GM23338 (cell line): ENCODE data around the gene PANK4. TPM values are rescaled to one million over a fixed set of nuclear protein-coding genes. Genes with fewer than 3 reads are reported as not detected.

Experiments used
- ATAC-seq: fragments of 200-7000 bp; cut with Tn5 transposase; 3 replicates; pipeline ENCODE4 v1.9.1; 2020
- DNase-seq: peaks from one replicate; pipeline ENCODE4 v3.0.0-alpha.2; 2015; ENCODE audit warnings: low spot score
- H2AFZ ChIP-seq: fragments of 200-600 bp; sonication (generic); 2 replicates; pipeline ENCODE4 v1.8.0; 2016; ENCODE audit warnings: antibody characterized with exemption, mild to moderate bottlenecking, moderate library complexity
- H3F3A ChIP-seq: fragments of 200-600 bp; sonication (generic); replicated peaks from 2 replicates; pipeline ENCODE4 v1.8.0; 2017; ENCODE audit warnings: antibody characterized with exemption, mixed run types, low read depth
- H3K27ac ChIP-seq: fragments of 200-600 bp; sonication (generic); 2 replicates; pipeline ENCODE4 v1.6.1; 2016; ENCODE audit warnings: low read depth
- H3K27me3 ChIP-seq: fragments of 200-600 bp; sonication (generic); 2 replicates; pipeline ENCODE4 v1.8.0; 2016; ENCODE audit warnings: mild to moderate bottlenecking, mixed run types, moderate library complexity; ENCODE audit not compliant: insufficient read depth
- H3K36me3 ChIP-seq: fragments of 200-600 bp; sonication (generic); 2 replicates; pipeline ENCODE4 v1.8.0; 2016; ENCODE audit warnings: mild to moderate bottlenecking; ENCODE audit not compliant: insufficient read depth
- H3K4me1 ChIP-seq: fragments of 200-600 bp; sonication (generic); 2 replicates; pipeline ENCODE4 v1.8.0; 2016; ENCODE audit warnings: mild to moderate bottlenecking, moderate library complexity; ENCODE audit not compliant: insufficient read depth
- H3K4me2 ChIP-seq: fragments of 200-600 bp; sonication (generic); 2 replicates; pipeline ENCODE4 v1.7.1; 2017; ENCODE audit warnings: mixed run types
- H3K4me3 ChIP-seq: fragments of 200-600 bp; sonication (generic); 2 replicates; pipeline ENCODE4 v1.6.1; 2016; ENCODE audit warnings: mixed run types
- H3K79me2 ChIP-seq: fragments of 200-600 bp; sonication (generic); replicated peaks from 2 replicates; pipeline ENCODE4 v1.8.0; 2017; ENCODE audit warnings: mild to moderate bottlenecking; ENCODE audit not compliant: insufficient read depth
- H3K9me2 ChIP-seq: fragments of 200-600 bp; sonication (generic); 2 replicates; pipeline ENCODE4 v1.8.0; 2017; ENCODE audit not compliant: insufficient read depth
- H4K20me1 ChIP-seq: fragments of 200-600 bp; sonication (generic); replicated peaks from 2 replicates; pipeline ENCODE4 v1.8.0; 2017; ENCODE audit warnings: mild to moderate bottlenecking; ENCODE audit not compliant: insufficient read depth
- H3K27ac Mint-ChIP-seq: 2 replicates; pipeline ENCODE4 v1.8.0; 2020; ENCODE audit warnings: inconsistent platforms, mild to moderate bottlenecking, moderate library complexity, mixed read lengths
- H3K27me3 Mint-ChIP-seq: 3 replicates; pipeline ENCODE4 v1.8.0; 2022; ENCODE audit warnings: low read depth, mild to moderate bottlenecking, moderate library complexity, mixed read lengths, inconsistent platforms; ENCODE audit not compliant: insufficient read depth, poor library complexity
- H3K36me3 Mint-ChIP-seq: 3 replicates; pipeline ENCODE4 v1.8.0; 2021; ENCODE audit warnings: low read depth, mild to moderate bottlenecking, inconsistent platforms, moderate library complexity, mixed read lengths
- H3K4me1 Mint-ChIP-seq: 3 replicates; pipeline ENCODE4 v1.8.0; 2020; ENCODE audit warnings: mild to moderate bottlenecking, inconsistent platforms, mixed read lengths
- H3K4me3 Mint-ChIP-seq: 3 replicates; pipeline ENCODE4 v1.8.0; 2021; ENCODE audit warnings: moderate library complexity, mild to moderate bottlenecking, inconsistent platforms, mixed read lengths
- H3K9me3 Mint-ChIP-seq: 3 replicates; pipeline ENCODE4 v1.8.0; 2020; ENCODE audit warnings: moderate library complexity, mild to moderate bottlenecking, inconsistent platforms, mixed read lengths
- CREB1 ChIP-seq: fragments of 250-450 bp; sonication (Bioruptor Pico); IDR thresholded peaks from 2 replicates; pipeline ENCODE4 v1.5.0; 2020; ENCODE audit warnings: low read depth, mild to moderate bottlenecking, moderate library complexity
- EZH2 ChIP-seq: fragments of 200-600 bp; sonication (generic); IDR thresholded peaks from one replicate; pipeline ENCODE4 v1.8.0; 2017; ENCODE audit warnings: antibody characterized with exemption, mild to moderate bottlenecking, low read depth; ENCODE audit not compliant: unreplicated experiment
- EZH2phosphoT487 ChIP-seq: fragments of 200-600 bp; sonication (generic); IDR thresholded peaks from one replicate; pipeline ENCODE4 v1.8.1; 2018; ENCODE audit warnings: antibody characterized with exemption; ENCODE audit not compliant: unreplicated experiment
- JUNB ChIP-seq: IDR thresholded peaks from one replicate; pipeline ENCODE4 v1.6.1; 2016; ENCODE audit warnings: antibody characterized with exemption; ENCODE audit not compliant: unreplicated experiment
- NANOG ChIP-seq: IDR thresholded peaks from 2 replicates; pipeline ENCODE4 v1.6.1; 2016; ENCODE audit warnings: antibody characterized with exemption, borderline replicate concordance
- POLR2AphosphoS5 ChIP-seq: IDR thresholded peaks from 2 replicates; pipeline ENCODE4 v1.6.1; 2016; ENCODE audit warnings: antibody characterized with exemption, low read depth
- REST ChIP-seq: IDR thresholded peaks from one replicate; pipeline ENCODE4 v1.6.1; 2018; ENCODE audit warnings: antibody characterized with exemption; ENCODE audit not compliant: unreplicated experiment
- ZNF114 ChIP-seq: fragments of 250-450 bp; sonication (Bioruptor Pico); IDR thresholded peaks from 2 replicates; pipeline ENCODE4 v1.5.0; 2020; ENCODE audit warnings: mild to moderate bottlenecking, moderate library complexity
- ZNF331 ChIP-seq: fragments of 250-450 bp; sonication (Bioruptor Pico); IDR thresholded peaks from 2 replicates; pipeline ENCODE4 v1.5.0; 2020; ENCODE audit warnings: low read depth, mild to moderate bottlenecking, moderate library complexity
- long read RNA-seq: library from polyadenylated mRNA; unstranded; transcript quantifications from one replicate; pipeline ENCODE4 v2.0.0, GENCODE V29; 2020; ENCODE audit not compliant: unreplicated experiment
- polyA plus RNA-seq: library from polyadenylated mRNA; unstranded; fragments of >200 nt; fragmentation: Nextera tagmentation; extraction: Ambion mirVana; gene quantifications from 2 replicates; pipeline ENCODE4 v1.2.1, GENCODE V29; 2016
- total RNA-seq: library from RNA; depleted of rRNA; stranded (reverse); fragments of >200 nt; shearing (Covaris generic); gene quantifications from 2 replicates; pipeline ENCODE4 v1.2.3, GENCODE V29; 2014; rRNA removed
- TF ChIP-seq, protein P1 (sequence below), 2 experiments: fragments of 200-600 bp in 1 of 2; sonication (generic) in 1 of 2; conservative IDR thresholded peaks; 2 replicates each; pipeline versions ENCODE4 v1.5.1 to v1.6.1; 2016 to 2017; ENCODE audit warnings: antibody characterized with exemption in 2 of 2, low read depth in 2 of 2, mild to moderate bottlenecking in 2 of 2, moderate library complexity in 1 of 2
- TF ChIP-seq, protein P2 (sequence below): fragments of 250-450 bp; sonication (Bioruptor Pico); IDR thresholded peaks from 2 replicates; pipeline ENCODE4 v1.5.0; 2020; ENCODE audit warnings: mild to moderate bottlenecking, moderate library complexity
- TF ChIP-seq, protein P3 (sequence below): IDR thresholded peaks from 2 replicates; pipeline ENCODE4 v1.6.1; 2016; ENCODE audit warnings: antibody characterized with exemption

PANK4 gene
- total RNA-seq (31.2 and 43.7 TPM in 2 replicates), polyA plus RNA-seq (25.4 and 25.8 TPM in 2 replicates)
- long read RNA-seq, partial matches to known transcripts: 0 of 3 reads
- long read RNA-seq, other reads (novel, unspliced or antisense): 0 of 3 reads

DNA sequence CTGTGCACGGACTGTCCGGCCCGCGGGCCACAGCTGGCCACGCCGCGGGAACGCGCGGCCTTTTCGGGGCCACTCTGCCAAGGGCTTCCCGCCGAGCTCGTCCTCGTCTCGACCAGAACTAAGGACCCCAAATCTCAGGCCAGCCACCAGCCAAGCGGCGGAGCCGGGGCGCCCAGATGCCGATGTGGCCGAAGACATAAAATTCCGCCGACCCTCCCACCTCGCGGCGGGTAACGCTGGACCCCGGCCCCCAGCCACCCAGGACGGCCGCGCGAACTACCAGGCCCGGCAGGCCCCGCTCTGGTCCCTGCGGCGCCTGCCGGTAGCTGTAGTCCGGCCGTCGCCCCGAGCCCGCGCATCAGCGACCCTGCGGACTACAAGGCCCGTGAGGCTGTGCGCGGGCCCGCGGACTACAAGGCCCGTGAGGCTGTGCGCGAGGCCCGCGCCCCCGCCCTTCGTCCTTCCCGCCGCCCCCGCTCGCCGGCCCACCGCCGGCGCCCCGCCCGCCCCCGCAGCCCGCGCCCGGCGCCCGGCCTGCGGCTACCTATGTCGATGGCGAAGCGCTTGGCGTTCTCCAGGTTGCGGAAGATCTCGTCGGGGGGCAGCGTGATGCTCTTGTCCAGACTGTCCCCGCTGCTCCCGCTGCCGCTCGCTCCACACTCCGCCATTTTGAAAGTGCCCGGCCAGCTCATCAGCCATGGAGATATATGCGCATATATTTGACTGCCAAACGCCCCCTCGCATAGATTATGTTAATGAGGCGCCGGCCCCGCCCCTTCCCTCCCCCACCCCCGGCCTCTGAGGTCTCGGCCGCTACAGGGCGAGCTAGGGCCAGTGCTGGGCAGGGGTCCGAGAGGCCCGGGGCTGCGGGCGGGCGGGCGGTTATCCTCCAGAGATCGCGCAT, at the start of gene PANK4:
TSS of gene PANK4 (minus strand) at position 677 of the 904 bp plus-strand sequence. CDS start at position 668, 9 bp downstream.
- Histone ChIP-seq H3K4me2 (peak within 1 kb of the TSS; percentile 93), H3K36me3 (0 out of 2 replicates have a peak, but pooled peaks cover under 1% of the 10 kb centered on the region), H3K4me1 (peaks cover 19% of the 10 kb centered on the region), H3F3A (no peaks in the 10 kb centered on the region), H4K20me1 (peaks cover 30% of the 10 kb centered on the region), H3K9me2 (no peaks in the 10 kb centered on the region), H3K79me2 (peaks cover 46% of the 10 kb centered on the region), H2AFZ (0 out of 2 replicates have a peak within 1 kb of the TSS, but pooled peaks have one; percentile 28), H3K27me3 (peaks cover 44% of the 10 kb centered on the region), H3K27ac (no peak within 1 kb of the TSS), H3K4me3 (peak within 1 kb of the TSS; percentile 92)
- peak; percentile 97 for DNase-seq
- no peaks in the 10 kb centered on the region for H3K9me3 Mint-ChIP-seq
- peak; percentile 69 for ATAC-seq
- H3K4me3 Mint-ChIP-seq: peak within 1 kb of the TSS; percentile 91
- H3K27ac Mint-ChIP-seq: peak within 1 kb of the TSS; percentile 95
- H3K36me3 Mint-ChIP-seq: peaks cover 6% of the 10 kb centered on the region
- H3K4me1 Mint-ChIP-seq: peaks cover 35% of the 10 kb centered on the region
- peaks cover 43% of the 10 kb centered on the region for H3K27me3 Mint-ChIP-seq
- no peak for TF ChIP-seq REST
- TF ChIP-seq NANOG: no peak
- TF ChIP-seq, protein P1, sequence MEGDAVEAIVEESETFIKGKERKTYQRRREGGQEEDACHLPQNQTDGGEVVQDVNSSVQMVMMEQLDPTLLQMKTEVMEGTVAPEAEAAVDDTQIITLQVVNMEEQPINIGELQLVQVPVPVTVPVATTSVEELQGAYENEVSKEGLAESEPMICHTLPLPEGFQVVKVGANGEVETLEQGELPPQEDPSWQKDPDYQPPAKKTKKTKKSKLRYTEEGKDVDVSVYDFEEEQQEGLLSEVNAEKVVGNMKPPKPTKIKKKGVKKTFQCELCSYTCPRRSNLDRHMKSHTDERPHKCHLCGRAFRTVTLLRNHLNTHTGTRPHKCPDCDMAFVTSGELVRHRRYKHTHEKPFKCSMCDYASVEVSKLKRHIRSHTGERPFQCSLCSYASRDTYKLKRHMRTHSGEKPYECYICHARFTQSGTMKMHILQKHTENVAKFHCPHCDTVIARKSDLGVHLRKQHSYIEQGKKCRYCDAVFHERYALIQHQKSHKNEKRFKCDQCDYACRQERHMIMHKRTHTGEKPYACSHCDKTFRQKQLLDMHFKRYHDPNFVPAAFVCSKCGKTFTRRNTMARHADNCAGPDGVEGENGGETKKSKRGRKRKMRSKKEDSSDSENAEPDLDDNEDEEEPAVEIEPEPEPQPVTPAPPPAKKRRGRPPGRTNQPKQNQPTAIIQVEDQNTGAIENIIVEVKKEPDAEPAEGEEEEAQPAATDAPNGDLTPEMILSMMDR (conservative IDR thresholded peaks at IDR 0.05; ENCODE audit: low read depth in 2 of 2): no peak
- TF ChIP-seq CREB1 (CRISPR knock-in tag): peak; percentile 74
- TF ChIP-seq, protein P2, sequence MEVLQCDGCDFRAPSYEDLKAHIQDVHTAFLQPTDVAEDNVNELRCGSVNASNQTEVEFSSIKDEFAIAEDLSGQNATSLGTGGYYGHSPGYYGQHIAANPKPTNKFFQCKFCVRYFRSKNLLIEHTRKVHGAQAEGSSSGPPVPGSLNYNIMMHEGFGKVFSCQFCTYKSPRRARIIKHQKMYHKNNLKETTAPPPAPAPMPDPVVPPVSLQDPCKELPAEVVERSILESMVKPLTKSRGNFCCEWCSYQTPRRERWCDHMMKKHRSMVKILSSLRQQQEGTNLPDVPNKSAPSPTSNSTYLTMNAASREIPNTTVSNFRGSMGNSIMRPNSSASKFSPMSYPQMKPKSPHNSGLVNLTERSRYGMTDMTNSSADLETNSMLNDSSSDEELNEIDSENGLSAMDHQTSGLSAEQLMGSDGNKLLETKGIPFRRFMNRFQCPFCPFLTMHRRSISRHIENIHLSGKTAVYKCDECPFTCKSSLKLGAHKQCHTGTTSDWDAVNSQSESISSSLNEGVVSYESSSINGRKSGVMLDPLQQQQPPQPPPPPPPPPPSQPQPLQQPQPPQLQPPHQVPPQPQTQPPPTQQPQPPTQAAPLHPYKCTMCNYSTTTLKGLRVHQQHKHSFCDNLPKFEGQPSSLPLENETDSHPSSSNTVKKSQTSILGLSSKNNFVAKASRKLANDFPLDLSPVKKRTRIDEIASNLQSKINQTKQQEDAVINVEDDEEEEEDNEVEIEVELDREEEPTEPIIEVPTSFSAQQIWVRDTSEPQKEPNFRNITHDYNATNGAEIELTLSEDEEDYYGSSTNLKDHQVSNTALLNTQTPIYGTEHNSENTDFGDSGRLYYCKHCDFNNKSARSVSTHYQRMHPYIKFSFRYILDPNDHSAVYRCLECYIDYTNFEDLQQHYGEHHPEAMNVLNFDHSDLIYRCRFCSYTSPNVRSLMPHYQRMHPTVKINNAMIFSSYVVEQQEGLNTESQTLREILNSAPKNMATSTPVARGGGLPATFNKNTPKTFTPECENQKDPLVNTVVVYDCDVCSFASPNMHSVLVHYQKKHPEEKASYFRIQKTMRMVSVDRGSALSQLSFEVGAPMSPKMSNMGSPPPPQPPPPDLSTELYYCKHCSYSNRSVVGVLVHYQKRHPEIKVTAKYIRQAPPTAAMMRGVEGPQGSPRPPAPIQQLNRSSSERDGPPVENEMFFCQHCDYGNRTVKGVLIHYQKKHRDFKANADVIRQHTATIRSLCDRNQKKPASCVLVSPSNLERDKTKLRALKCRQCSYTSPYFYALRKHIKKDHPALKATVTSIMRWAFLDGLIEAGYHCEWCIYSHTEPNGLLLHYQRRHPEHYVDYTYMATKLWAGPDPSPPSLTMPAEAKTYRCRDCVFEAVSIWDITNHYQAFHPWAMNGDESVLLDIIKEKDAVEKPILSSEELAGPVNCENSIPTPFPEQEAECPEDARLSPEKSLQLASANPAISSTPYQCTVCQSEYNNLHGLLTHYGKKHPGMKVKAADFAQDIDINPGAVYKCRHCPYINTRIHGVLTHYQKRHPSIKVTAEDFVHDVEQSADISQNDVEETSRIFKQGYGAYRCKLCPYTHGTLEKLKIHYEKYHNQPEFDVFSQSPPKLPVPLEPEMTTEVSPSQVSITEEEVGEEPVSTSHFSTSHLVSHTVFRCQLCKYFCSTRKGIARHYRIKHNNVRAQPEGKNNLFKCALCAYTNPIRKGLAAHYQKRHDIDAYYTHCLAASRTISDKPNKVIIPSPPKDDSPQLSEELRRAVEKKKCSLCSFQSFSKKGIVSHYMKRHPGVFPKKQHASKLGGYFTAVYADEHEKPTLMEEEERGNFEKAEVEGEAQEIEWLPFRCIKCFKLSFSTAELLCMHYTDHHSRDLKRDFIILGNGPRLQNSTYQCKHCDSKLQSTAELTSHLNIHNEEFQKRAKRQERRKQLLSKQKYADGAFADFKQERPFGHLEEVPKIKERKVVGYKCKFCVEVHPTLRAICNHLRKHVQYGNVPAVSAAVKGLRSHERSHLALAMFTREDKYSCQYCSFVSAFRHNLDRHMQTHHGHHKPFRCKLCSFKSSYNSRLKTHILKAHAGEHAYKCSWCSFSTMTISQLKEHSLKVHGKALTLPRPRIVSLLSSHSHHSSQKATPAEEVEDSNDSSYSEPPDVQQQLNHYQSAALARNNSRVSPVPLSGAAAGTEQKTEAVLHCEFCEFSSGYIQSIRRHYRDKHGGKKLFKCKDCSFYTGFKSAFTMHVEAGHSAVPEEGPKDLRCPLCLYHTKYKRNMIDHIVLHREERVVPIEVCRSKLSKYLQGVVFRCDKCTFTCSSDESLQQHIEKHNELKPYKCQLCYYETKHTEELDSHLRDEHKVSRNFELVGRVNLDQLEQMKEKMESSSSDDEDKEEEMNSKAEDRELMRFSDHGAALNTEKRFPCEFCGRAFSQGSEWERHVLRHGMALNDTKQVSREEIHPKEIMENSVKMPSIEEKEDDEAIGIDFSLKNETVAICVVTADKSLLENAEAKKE: no peak
- no peak for TF ChIP-seq EZH2phosphoT487
- no peak for TF ChIP-seq ZNF331
- no peak for TF ChIP-seq JUNB
- TF ChIP-seq EZH2: no peak
- TF ChIP-seq ZNF114 (CRISPR knock-in tag): peak; percentile 75; the same call in 1 of the 2 replicates
- TF ChIP-seq, protein P3, sequence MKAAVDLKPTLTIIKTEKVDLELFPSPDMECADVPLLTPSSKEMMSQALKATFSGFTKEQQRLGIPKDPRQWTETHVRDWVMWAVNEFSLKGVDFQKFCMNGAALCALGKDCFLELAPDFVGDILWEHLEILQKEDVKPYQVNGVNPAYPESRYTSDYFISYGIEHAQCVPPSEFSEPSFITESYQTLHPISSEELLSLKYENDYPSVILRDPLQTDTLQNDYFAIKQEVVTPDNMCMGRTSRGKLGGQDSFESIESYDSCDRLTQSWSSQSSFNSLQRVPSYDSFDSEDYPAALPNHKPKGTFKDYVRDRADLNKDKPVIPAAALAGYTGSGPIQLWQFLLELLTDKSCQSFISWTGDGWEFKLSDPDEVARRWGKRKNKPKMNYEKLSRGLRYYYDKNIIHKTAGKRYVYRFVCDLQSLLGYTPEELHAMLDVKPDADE: peak; percentile 99
- TF ChIP-seq POLR2AphosphoS5: peak; percentile 70; the same call in 1 of the 2 replicates
